Neural cell (in vitro differentiated cells): Measurements from ENCODE around the gene BCS1L. TPM values are rescaled to one million over a fixed set of nuclear protein-coding genes. Genes with fewer than 3 reads are reported as not detected.

Experiments used
- H2AFZ ChIP-seq: fragments of 200-600, 300-800 bp; sonication (generic), shearing (Covaris generic); 2 replicates; pipeline ENCODE4 v1.6.0; 2014; ENCODE audit warnings: low read depth, mild to moderate bottlenecking, antibody characterized with exemption, low read length, moderate library complexity
- H3F3A ChIP-seq: fragments of 200-600 bp; shearing (Covaris generic); 2 replicates; pipeline ENCODE4 v1.6.1; 2016; ENCODE audit warnings: mild to moderate bottlenecking, moderate library complexity, mixed read lengths, antibody characterized with exemption, low read length; ENCODE audit not compliant: insufficient read depth, poor library complexity, severe bottlenecking
- H3K27ac ChIP-seq: fragments of 200-600, 300-800 bp; sonication (generic), shearing (Covaris generic); 2 replicates; pipeline ENCODE4 v1.5.1; 2014; ENCODE audit warnings: mild to moderate bottlenecking, low read length, moderate library complexity
- H3K27me3 ChIP-seq: fragments of 300-800, 200-600 bp; sonication (generic), shearing (Covaris generic); 2 replicates; pipeline ENCODE4 v1.6.0; 2014; ENCODE audit warnings: mild to moderate bottlenecking, low read depth, low read length, moderate library complexity; ENCODE audit not compliant: insufficient read depth
- H3K36me3 ChIP-seq: fragments of 300-800, 200-600 bp; sonication (generic), shearing (Covaris generic); 2 replicates; pipeline ENCODE4 v1.5.1; 2014; ENCODE audit warnings: mild to moderate bottlenecking, antibody characterized with exemption, low read length, moderate library complexity; ENCODE audit not compliant: insufficient read depth
- H3K4me2 ChIP-seq: fragments of 300-800, 200-600 bp; sonication (generic), shearing (Covaris generic); 2 replicates; pipeline ENCODE4 v1.6.0; 2014; ENCODE audit warnings: mild to moderate bottlenecking, low read length
- H3K4me3 ChIP-seq: fragments of 300-800, 200-600 bp; sonication (generic), shearing (Covaris generic); 2 replicates; pipeline ENCODE4 v1.5.1; 2014; ENCODE audit warnings: mild to moderate bottlenecking, low read length, moderate library complexity
- H3K79me2 ChIP-seq: fragments of 200-600 bp; shearing (Covaris generic); replicated peaks from 2 replicates; pipeline ENCODE4 v1.6.0; 2014; ENCODE audit warnings: mild to moderate bottlenecking, low read length, moderate library complexity; ENCODE audit not compliant: insufficient read depth
- H3K9ac ChIP-seq: fragments of 300-800, 200-600 bp; sonication (generic), shearing (Covaris generic); 2 replicates; pipeline ENCODE4 v1.6.1; 2016; ENCODE audit warnings: mild to moderate bottlenecking, low read length, mixed read lengths
- H3K9me2 ChIP-seq: fragments of 200-600 bp; shearing (Covaris generic); 2 replicates; pipeline ENCODE4 v1.6.1; 2016; ENCODE audit warnings: mild to moderate bottlenecking, low read length, mixed read lengths; ENCODE audit not compliant: insufficient read depth
- H3K9me3 ChIP-seq: fragments of 200-600, 300-800 bp; sonication (generic), shearing (Covaris generic); 2 replicates; pipeline ENCODE4 v1.6.1; 2016; ENCODE audit warnings: mild to moderate bottlenecking, mixed run types, low read length, moderate library complexity, mixed read lengths
- H4K20me1 ChIP-seq: fragments of 200-600 bp; shearing (Covaris generic); 2 replicates; pipeline ENCODE4 v1.6.1; 2016; ENCODE audit warnings: mild to moderate bottlenecking, mixed run types; ENCODE audit not compliant: insufficient read depth
- CTCF ChIP-seq: fragments of 450-650 bp; IDR thresholded peaks from 2 replicates; pipeline ENCODE4 v1.5.1; 2014; ENCODE audit warnings: antibody characterized with exemption, mild to moderate bottlenecking, moderate library complexity; ENCODE audit not compliant: poor library complexity, severe bottlenecking
- EP300 ChIP-seq: fragments of 450-650 bp; conservative IDR thresholded peaks from 2 replicates; pipeline ENCODE4 v1.6.1; 2014; ENCODE audit warnings: antibody characterized with exemption, mild to moderate bottlenecking, moderate library complexity; ENCODE audit not compliant: poor library complexity, severe bottlenecking
- EZH2 ChIP-seq: fragments of 200-600, 300-800 bp; shearing (Covaris generic), sonication (generic); IDR thresholded peaks from 2 replicates; pipeline ENCODE4 v1.6.1; 2014; ENCODE audit warnings: antibody characterized with exemption, low read length, borderline replicate concordance, mild to moderate bottlenecking; ENCODE audit not compliant: insufficient read depth, poor library complexity, severe bottlenecking
- MXI1 ChIP-seq: fragments of 450-650 bp; conservative IDR thresholded peaks from 2 replicates; pipeline ENCODE4 v1.6.1; 2014; ENCODE audit warnings: antibody characterized with exemption, mild to moderate bottlenecking; ENCODE audit not compliant: poor library complexity, severe bottlenecking
- POLR2AphosphoS5 ChIP-seq: IDR thresholded peaks from 2 replicates; pipeline ENCODE4 v1.6.1; 2012
- RAD21 ChIP-seq: fragments of 450-650 bp; conservative IDR thresholded peaks from 2 replicates; pipeline ENCODE4 v1.6.1; 2014; ENCODE audit warnings: antibody characterized with exemption, mild to moderate bottlenecking, moderate library complexity
- REST ChIP-seq: IDR thresholded peaks from 2 replicates; pipeline ENCODE4 v1.6.1; 2012; ENCODE audit warnings: borderline replicate concordance
- SMC3 ChIP-seq: fragments of 450-650 bp; conservative IDR thresholded peaks from 2 replicates; pipeline ENCODE4 v1.6.1; 2014; ENCODE audit warnings: antibody characterized with exemption, mild to moderate bottlenecking, moderate library complexity; ENCODE audit not compliant: poor library complexity
- TAF1 ChIP-seq: IDR thresholded peaks from 2 replicates; pipeline ENCODE4 v1.6.1; 2012; ENCODE audit warnings: low read depth
- polyA plus RNA-seq: library from polyadenylated mRNA; depleted of rRNA; stranded (reverse); fragments of >200 nt; gene quantifications from 2 replicates; pipeline ENCODE4 v1.2.3, GENCODE V29; 2014

The BCS1L gene
- polyA plus RNA-seq, 1 donor from 2014 or later: 75.8 TPM

- Histone ChIP-seq H3K27me3 (no peaks in the 10 kb centered on the region), H3K36me3 (no peaks in the 10 kb centered on the region), H3K27ac (no peak overlapping the region), H3F3A (no peaks in the 10 kb centered on the region), H3K79me2 (no peaks in the 10 kb centered on the region), H3K4me2 (no peak overlapping the region), H2AFZ (no peak overlapping the region), H4K20me1 (no peaks in the 10 kb centered on the region), H3K9me3 (no peaks in the 10 kb centered on the region), H3K9ac (no peak overlapping the region), H3K9me2 (no peaks in the 10 kb centered on the region), H3K4me3 (no peak overlapping the region)
- no peak for TF ChIP-seq CTCF
- TF ChIP-seq POLR2AphosphoS5: no peak
- TF ChIP-seq RAD21: no peak
- no peak for TF ChIP-seq MXI1
- no peak for TF ChIP-seq REST
- no peak for TF ChIP-seq SMC3
- no peak for TF ChIP-seq EZH2
- TF ChIP-seq EP300: no peak
- TF ChIP-seq TAF1: no peak
Observed at GRCh38 chr2:218631837-218632236, 27.6 kb upstream of the BCS1L start.

GRCh38 chr2:218635719-218636118, 23.8 kb upstream of the BCS1L start:
- Histone ChIP-seq H3K9me3 (no peaks in the 10 kb centered on the region), H3K9ac (no peak overlapping the region), H3K36me3 (peaks cover 5% of the 10 kb centered on the region), H2AFZ (no peak overlapping the region), H3K9me2 (no peaks in the 10 kb centered on the region), H3K27ac (no peak overlapping the region), H4K20me1 (no peaks in the 10 kb centered on the region), H3K4me2 (no peak overlapping the region), H3K4me3 (no peak overlapping the region), H3K79me2 (no peaks in the 10 kb centered on the region), H3F3A (no peaks in the 10 kb centered on the region), H3K27me3 (no peaks in the 10 kb centered on the region)
- TF ChIP-seq REST: no peak
- TF ChIP-seq EP300: no peak
- no peak for TF ChIP-seq POLR2AphosphoS5
- TF ChIP-seq EZH2: no peak
- TF ChIP-seq CTCF: no peak
- TF ChIP-seq MXI1: no peak
- TF ChIP-seq SMC3: no peak
- TF ChIP-seq RAD21: no peak
- TF ChIP-seq TAF1: no peak
